Prostate gland (tissue), 2 donors: ENCODE measurements around the gene SLC9A7.

ENCODE experiments used
- POLR2AphosphoS5 ChIP-seq: sonication (generic); formaldehyde crosslinking; IDR thresholded peaks from one replicate; pipeline ENCODE4 v1.6.1; 2017; ENCODE audit warnings: antibody characterized with exemption
- TF ChIP-seq, protein P1 (sequence below), 4 experiments: fragments of 200-600 bp in 2 of 4; fragments of 450-650 bp in 2 of 4; sonication (generic) in 2 of 4; IDR thresholded peaks; 1 replicate in 3 of 4; 2 replicates in 1 of 4; pipeline ENCODE4 v1.5.1; 2016 to 2019; ENCODE audit warnings: antibody characterized with exemption in 4 of 4, mild to moderate bottlenecking in 2 of 4, moderate library complexity in 2 of 4

- TF ChIP-seq POLR2AphosphoS5, result no peak
- TF ChIP-seq, protein P1, sequence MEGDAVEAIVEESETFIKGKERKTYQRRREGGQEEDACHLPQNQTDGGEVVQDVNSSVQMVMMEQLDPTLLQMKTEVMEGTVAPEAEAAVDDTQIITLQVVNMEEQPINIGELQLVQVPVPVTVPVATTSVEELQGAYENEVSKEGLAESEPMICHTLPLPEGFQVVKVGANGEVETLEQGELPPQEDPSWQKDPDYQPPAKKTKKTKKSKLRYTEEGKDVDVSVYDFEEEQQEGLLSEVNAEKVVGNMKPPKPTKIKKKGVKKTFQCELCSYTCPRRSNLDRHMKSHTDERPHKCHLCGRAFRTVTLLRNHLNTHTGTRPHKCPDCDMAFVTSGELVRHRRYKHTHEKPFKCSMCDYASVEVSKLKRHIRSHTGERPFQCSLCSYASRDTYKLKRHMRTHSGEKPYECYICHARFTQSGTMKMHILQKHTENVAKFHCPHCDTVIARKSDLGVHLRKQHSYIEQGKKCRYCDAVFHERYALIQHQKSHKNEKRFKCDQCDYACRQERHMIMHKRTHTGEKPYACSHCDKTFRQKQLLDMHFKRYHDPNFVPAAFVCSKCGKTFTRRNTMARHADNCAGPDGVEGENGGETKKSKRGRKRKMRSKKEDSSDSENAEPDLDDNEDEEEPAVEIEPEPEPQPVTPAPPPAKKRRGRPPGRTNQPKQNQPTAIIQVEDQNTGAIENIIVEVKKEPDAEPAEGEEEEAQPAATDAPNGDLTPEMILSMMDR (IDR thresholded peaks at IDR 0.05), result no peak
Measured at GRCh38 chrX:46627711-46628419, 131.1 kb downstream of the SLC9A7 start.
